Measurements from ENCODE around the gene RAB6D.
"Not testable (repeated sequence)": the region's sequence is repeated elsewhere in the genome, so short reads cannot be mapped to it uniquely, and the experiment has no call there.

GRCh38 chr2:131311001-131311400 is 53.0 kb downstream of the RAB6D start:
- not testable (repeated sequence) for TF ChIP-seq CREB5 (CRISPR knock-in tag; IDR thresholded peaks at IDR 0.05; ENCODE audit: low read depth); OSR1 (CRISPR knock-in tag; IDR thresholded peaks at IDR 0.05); ISL1 (CRISPR knock-in tag; IDR thresholded peaks at IDR 0.05); PATZ1 (CRISPR knock-in tag; IDR thresholded peaks at IDR 0.05; ENCODE audit: borderline replicate concordance); RARB (CRISPR knock-in tag; IDR thresholded peaks at IDR 0.05); ESRRG (CRISPR knock-in tag; IDR thresholded peaks at IDR 0.05); BACH2 (CRISPR knock-in tag; IDR thresholded peaks at IDR 0.05; ENCODE audit: borderline replicate concordance); GLIS3 (CRISPR knock-in tag; IDR thresholded peaks at IDR 0.05); TSHZ2 (CRISPR knock-in tag; IDR thresholded peaks at IDR 0.05); ZNF8 (CRISPR knock-in tag; IDR thresholded peaks at IDR 0.05); TCF4 (CRISPR knock-in tag; IDR thresholded peaks at IDR 0.05; ENCODE audit: borderline replicate concordance); TOX (CRISPR knock-in tag; IDR thresholded peaks at IDR 0.05; ENCODE audit: borderline replicate concordance); ZC3H10 (CRISPR knock-in tag; IDR thresholded peaks at IDR 0.05)

Measured in SK-N-SH treated with all-trans-retinoic acid at 6 μM for 48 hours (cell line).